AG04450 (cell line): Measurements from ENCODE around the gene SOD3. TPM values are rescaled to one million over a fixed set of nuclear protein-coding genes. Genes with fewer than 3 reads are reported as not detected.

ENCODE experiments used
- CTCF ChIA-PET: fragments of 300-600, 350-600 bp; formaldehyde crosslinking; extraction: SDS; loops from one replicate; lab custom pipeline; 2022; ENCODE audit warnings: antibody characterized with exemption, inconsistent platforms; lab: Charles Lee
- POLR2A ChIA-PET: fragments of 350-600 bp; formaldehyde crosslinking; extraction: SDS; loops from one replicate; lab custom pipeline; 2021; ENCODE audit warnings: antibody characterized with exemption, inconsistent platforms; lab: Yijun Ruan, JAX
- DNase-seq: peaks from one replicate; pipeline ENCODE4 v3.0.0-alpha.2; 2011; ENCODE audit warnings: low read depth, low spot score
- H3K27ac ChIP-seq: one replicate; pipeline ENCODE4 v1.5.1; 2012; ENCODE audit warnings: low read depth, low read length, control low read depth
- H3K27me3 ChIP-seq: one replicate; pipeline ENCODE4 v1.6.0; 2012; ENCODE audit warnings: low read length; ENCODE audit not compliant: control insufficient read depth, insufficient read depth
- H3K4me3 ChIP-seq: 2 replicates; pipeline ENCODE4 v1.5.1; 2011; ENCODE audit warnings: mild to moderate bottlenecking, low read depth, low read length, control low read depth
- H3K9me3 ChIP-seq: 2 replicates; pipeline ENCODE4 v1.5.1; 2012; ENCODE audit warnings: low read length; ENCODE audit not compliant: control insufficient read depth, insufficient read depth
- CTCF ChIP-seq: IDR thresholded peaks from 2 replicates; pipeline ENCODE4 v1.5.1; 2011; ENCODE audit warnings: low read depth, low read length, control low read depth, inconsistent platforms
- polyA plus RNA-seq: library from polyadenylated mRNA; depleted of rRNA; stranded (reverse); fragments of >200 nt; gene quantifications from 2 replicates; pipeline ENCODE4 v1.2.3, GENCODE V29; 2011; rRNA removed
- small RNA-seq: library from RNA; depleted of rRNA; stranded (forward); fragments of <200 nt; gene quantifications from one replicate; pipeline ENCODE3, GENCODE V24; 2012; ENCODE audit warnings: low read depth; ENCODE audit not compliant: insufficient read length

Gene SOD3
- polyA plus RNA-seq, 1 experiment: 3.8 TPM

- POLR2A ChIA-PET: no interaction called here
- no peak for TF ChIP-seq CTCF
- Histone ChIP-seq H3K27me3 (no peaks in the 10 kb centered on the region), H3K27ac (no peak overlapping the region), H3K9me3 (no peaks in the 10 kb centered on the region), H3K4me3 (no peak overlapping the region)
- no peak for DNase-seq
- CTCF ChIA-PET: no interaction called here
These were observed 54.0 kb downstream of the SOD3 start for GRCh38 chr4:24849351-24849750.

- Histone ChIP-seq H3K27ac (no peak overlapping the region), H3K4me3 (no peak overlapping the region), H3K9me3 (no peaks in the 10 kb centered on the region), H3K27me3 (no peaks in the 10 kb centered on the region)
- no peak for DNase-seq
- POLR2A ChIA-PET: no interaction called here
- no peak for TF ChIP-seq CTCF
- CTCF ChIA-PET: no interaction called here
These were observed 54.4 kb downstream of the SOD3 start for GRCh38 chr4:24849756-24850155.

Small RNAs within 50 kb of the gene (small RNA-seq; reads per million reads assigned to genes)
- not detected for gene AC006390.1

Other genes with a start within 250 kb of the SOD3 start
- 125 and 158 TPM in 2 replicates for gene DHX15, start 211.0 kb upstream of the SOD3 start, polyA plus RNA-seq
- 11.9 and 13.9 TPM in 2 replicates for gene CCDC149, start 117.5 kb downstream of the SOD3 start, polyA plus RNA-seq
- not detected in 2 replicates for gene LGI2, start 235.4 kb downstream of the SOD3 start, polyA plus RNA-seq